ENCODE data around the gene PRRC2B.

DNA sequence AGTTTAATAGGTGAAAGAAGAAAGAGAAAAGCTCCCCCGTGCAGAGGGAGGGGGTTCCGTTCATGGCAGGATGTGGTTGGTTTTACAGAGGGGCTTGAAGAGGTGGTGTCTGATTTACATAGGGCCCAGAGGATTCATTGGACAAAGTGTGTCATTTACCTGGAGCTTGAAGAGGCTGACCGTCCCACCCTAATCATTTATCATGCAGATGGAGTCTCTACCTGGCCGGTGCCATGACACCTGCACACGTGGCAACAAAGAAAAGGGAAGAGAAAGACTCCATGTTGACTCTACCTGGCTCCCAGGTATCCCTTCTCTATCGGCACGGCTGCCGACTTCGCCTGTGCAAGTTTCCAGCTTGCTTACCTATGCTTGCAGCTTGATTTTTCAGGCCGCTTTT is 35.3 kb upstream of the PRRC2B start:
- TF ChIP-seq, protein P1, sequence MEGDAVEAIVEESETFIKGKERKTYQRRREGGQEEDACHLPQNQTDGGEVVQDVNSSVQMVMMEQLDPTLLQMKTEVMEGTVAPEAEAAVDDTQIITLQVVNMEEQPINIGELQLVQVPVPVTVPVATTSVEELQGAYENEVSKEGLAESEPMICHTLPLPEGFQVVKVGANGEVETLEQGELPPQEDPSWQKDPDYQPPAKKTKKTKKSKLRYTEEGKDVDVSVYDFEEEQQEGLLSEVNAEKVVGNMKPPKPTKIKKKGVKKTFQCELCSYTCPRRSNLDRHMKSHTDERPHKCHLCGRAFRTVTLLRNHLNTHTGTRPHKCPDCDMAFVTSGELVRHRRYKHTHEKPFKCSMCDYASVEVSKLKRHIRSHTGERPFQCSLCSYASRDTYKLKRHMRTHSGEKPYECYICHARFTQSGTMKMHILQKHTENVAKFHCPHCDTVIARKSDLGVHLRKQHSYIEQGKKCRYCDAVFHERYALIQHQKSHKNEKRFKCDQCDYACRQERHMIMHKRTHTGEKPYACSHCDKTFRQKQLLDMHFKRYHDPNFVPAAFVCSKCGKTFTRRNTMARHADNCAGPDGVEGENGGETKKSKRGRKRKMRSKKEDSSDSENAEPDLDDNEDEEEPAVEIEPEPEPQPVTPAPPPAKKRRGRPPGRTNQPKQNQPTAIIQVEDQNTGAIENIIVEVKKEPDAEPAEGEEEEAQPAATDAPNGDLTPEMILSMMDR (IDR thresholded peaks at IDR 0.05; ENCODE audit: low read length): no peak
- TF ChIP-seq EZH2 (optimal IDR thresholded peaks at IDR 0.05; ENCODE audit: low read depth, low read length) (no peak), EZH2phosphoT487 (IDR thresholded peaks at IDR 0.05; ENCODE audit: low read length) (no peak)
